Measurements from ENCODE around the gene SPTLC2. TPM values are rescaled to one million over a fixed set of nuclear protein-coding genes. Genes with fewer than 3 reads are reported as not detected.
"Not testable (repeated sequence)": the region's sequence is repeated elsewhere in the genome, so short reads cannot be mapped to it uniquely, and the experiment has no call there.

Gene SPTLC2
- total and polyA plus RNA-seq, 2 of the 8 experiments (the other 6 are each of a cell fraction or from before 2014, with no cell fraction given) = 8.9 to 35.1 TPM

- 88% methylated on average over 11 of the region's 11 CpGs; no CpG with 5 or more reads in 1 of the 2 experiments for WGBS, 2 experiments (ENCODE audit: extremely low coverage in 1 of 2, insufficient coverage in 1 of 2, insufficient read length in 1 of 2, insufficient replicate concordance in 2 of 2, low coverage in 1 of 2, low lambda C conversion rate in 2 of 2, missing lambda C conversion rate in 1 of 2)
- ChIA-PET POLR2A (ENCODE audit: partially characterized antibody) (interaction anchor here (0.6 kb wide), 2 partner anchors 9 to 549 kb away, joined by 3 to 4 read pairs; no protein-coding TSS in a partner anchor), CTCF (ENCODE audit: partially characterized antibody) (interaction anchor here (0.6 to 1.7 kb wide), 5 partner anchors 11 to 284 kb away, joined by 3 to 4 read pairs (median 3); no protein-coding TSS in a partner anchor)
- not testable (repeated sequence) for H2BK120ac ChIP-seq (replicated peaks; ENCODE audit: low read depth, low read length); H3K27ac ChIP-seq (ENCODE audit: low read depth, low read length); H3K14ac ChIP-seq (ENCODE audit: insufficient read length); H2AFZ ChIP-seq (ENCODE audit: low read length); H4K20me1 ChIP-seq (replicated peaks in 1 of 2; ENCODE audit: control insufficient read depth in 1 of 2, insufficient read depth in 2 of 2, low read length in 2 of 2); H2AK5ac ChIP-seq (ENCODE audit: low read depth, low read length); H3K56ac ChIP-seq (replicated peaks; ENCODE audit: insufficient read length, low read depth, low read length); H2BK15ac ChIP-seq (ENCODE audit: low read length); H3K4me3 ChIP-seq (ENCODE audit: extremely low read depth in 1 of 4, insufficient read depth in 2 of 4, low read depth in 3 of 4, low read length in 4 of 4); H3K4me1 ChIP-seq (replicated peaks in 1 of 4; ENCODE audit: control insufficient read depth in 3 of 4, insufficient read depth in 4 of 4, low read length in 3 of 4); H3K18ac ChIP-seq (ENCODE audit: extremely low read depth, low read length); H3K27me3 ChIP-seq (replicated peaks in 1 of 4; ENCODE audit: control insufficient read depth in 3 of 4, extremely low read depth in 1 of 4, insufficient read depth in 3 of 4, low read length in 3 of 4); H4K91ac ChIP-seq (replicated peaks; ENCODE audit: insufficient read length, low read length); H3K79me2 ChIP-seq (ENCODE audit: control insufficient read depth in 1 of 2, insufficient read depth in 2 of 2, low read length in 2 of 2); H4K5ac ChIP-seq (ENCODE audit: insufficient read length, low read depth, low read length); H3K4me2 ChIP-seq (ENCODE audit: insufficient read depth in 1 of 2, low read depth in 2 of 2, low read length in 2 of 2); H3K79me1 ChIP-seq (ENCODE audit: low read depth, low read length); H3K23me2 ChIP-seq (ENCODE audit: low read depth, low read length); DNase-seq (ENCODE audit: low read depth in 1 of 2, low spot score in 2 of 2); FAIRE-seq; H2BK20ac ChIP-seq (ENCODE audit: low read length); H4K8ac ChIP-seq (ENCODE audit: extremely low read depth, insufficient read depth, low read length); H3K4ac ChIP-seq (replicated peaks; ENCODE audit: insufficient read length, low read depth, low read length); H3K23ac ChIP-seq (ENCODE audit: insufficient read length); H3K9ac ChIP-seq (replicated peaks in 1 of 4; ENCODE audit: extremely low read depth in 1 of 4, low read depth in 3 of 4, low read length in 3 of 4); H3K9me3 ChIP-seq (ENCODE audit: insufficient read depth in 2 of 2, low read depth in 1 of 2, low read length in 1 of 2); H2BK12ac ChIP-seq (ENCODE audit: low read depth, low read length); H2BK5ac ChIP-seq (ENCODE audit: low read depth, low read length)
- peaks cover 0 to 18% (median 7%) of the 10 kb centered on the region in 4 experiments; a peak in 4 of 8 replicates for H3K36me3 ChIP-seq (ENCODE audit: control insufficient read depth in 2 of 4, insufficient read depth in 4 of 4, low read length in 3 of 4)
Observed at GRCh38 chr14:77545171-77545570, 71.3 kb downstream of the SPTLC2 start.
